Duodenal mucosa (tissue), 2 donors: Measurements from ENCODE around the gene KIRREL1.
A peak's percentile ranks its signal among the peaks of the same experiment; 100 is the strongest.

Experiments
- H3K27ac ChIP-seq: one replicate; pipeline ENCODE4 v1.7.0; 2013; ENCODE audit warnings: low read depth, low read length
- H3K27me3 ChIP-seq, 2 donors: one replicate each; pipeline ENCODE4 v1.7.0; 2013; ENCODE audit warnings: low read length in 2 of 2, control low read depth in 1 of 2; ENCODE audit not compliant: insufficient read depth in 2 of 2, control insufficient read depth in 1 of 2
- H3K36me3 ChIP-seq, 2 donors: one replicate each; pipeline ENCODE4 v1.7.0; 2013; ENCODE audit warnings: low read length in 2 of 2, control low read depth in 1 of 2; ENCODE audit not compliant: insufficient read depth in 2 of 2, control insufficient read depth in 1 of 2
- H3K4me1 ChIP-seq, 2 donors: one replicate each; pipeline ENCODE4 v1.7.0; 2013; ENCODE audit warnings: low read length in 2 of 2, control low read depth in 1 of 2; ENCODE audit not compliant: insufficient read depth in 2 of 2, control insufficient read depth in 1 of 2
- H3K4me3 ChIP-seq, 2 donors: one replicate each; pipeline ENCODE4 v1.7.0; 2013; ENCODE audit warnings: low read length in 2 of 2, low read depth in 1 of 2
- H3K9ac ChIP-seq, 2 donors: one replicate each; pipeline ENCODE4 v1.7.0; 2013; ENCODE audit warnings: low read length in 2 of 2, low read depth in 1 of 2
- H3K9me3 ChIP-seq, 2 donors: one replicate each; pipeline ENCODE4 v1.7.0; 2013; ENCODE audit warnings: low read length in 2 of 2, control low read depth in 1 of 2; ENCODE audit not compliant: control insufficient read depth in 1 of 2

Gene KIRREL1

GRCh38 chr1:158101927-158102326, 108.5 kb downstream of the KIRREL1 start:
- H3K4me3 ChIP-seq = peak overlapping the region in 1 of 2 donors; percentile 28
- H3K9me3 ChIP-seq = no peaks in the 10 kb centered on the region
- no peak overlapping the region for H3K27ac ChIP-seq
- H3K9ac ChIP-seq = no peak overlapping the region
- H3K4me1 ChIP-seq = peaks cover 21 to 27% of the 10 kb centered on the region in 2 donors
- no peaks in the 10 kb centered on the region for H3K36me3 ChIP-seq
- H3K27me3 ChIP-seq = peaks cover 0 to 3% of the 10 kb centered on the region in 2 donors

GRCh38 chr1:158102881-158103674, 109.6 kb downstream of the KIRREL1 start:
- peaks cover 0 to 3% of the 10 kb centered on the region in 2 donors for H3K27me3 ChIP-seq
- no peaks in the 10 kb centered on the region for H3K36me3 ChIP-seq
- no peak overlapping the region for H3K9ac ChIP-seq
- H3K9me3 ChIP-seq = no peaks in the 10 kb centered on the region
- no peak overlapping the region for H3K4me3 ChIP-seq
- H3K27ac ChIP-seq = no peak overlapping the region
- peaks cover 21 to 27% of the 10 kb centered on the region in 2 donors for H3K4me1 ChIP-seq

DNA sequence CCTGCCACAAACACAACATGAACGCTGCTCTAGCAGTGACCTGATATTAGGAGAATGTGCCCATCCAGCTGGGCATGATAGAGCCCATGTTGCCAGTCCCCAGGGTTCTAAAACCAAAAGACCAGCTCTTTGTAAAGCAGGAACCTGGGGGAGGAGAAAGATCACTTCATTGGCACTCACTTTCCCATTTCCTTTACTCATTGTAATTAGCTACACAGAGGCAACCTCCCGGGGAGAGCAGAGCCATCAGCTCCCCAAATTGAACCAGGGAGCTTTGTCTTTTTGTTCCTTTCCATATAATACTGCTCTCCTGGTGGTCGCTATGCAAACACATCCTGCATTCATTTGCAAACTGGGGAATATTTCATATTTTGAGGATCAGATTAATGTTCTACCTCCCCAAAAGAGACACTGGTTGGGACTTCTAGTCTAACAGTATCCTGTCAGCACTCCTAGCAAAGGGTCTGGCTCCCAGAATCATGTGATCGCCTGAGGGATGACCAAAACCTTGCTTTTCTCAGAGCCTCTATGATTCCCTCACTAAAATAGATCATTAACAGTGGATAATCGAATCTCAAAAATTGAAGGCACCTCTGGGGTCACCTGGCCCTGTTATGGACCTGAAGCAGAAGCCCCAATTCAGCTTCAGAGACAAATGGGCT, 110.5 kb downstream of the KIRREL1 start:
- Histone ChIP-seq H3K4me1 (peaks cover 20 to 21% of the 10 kb centered on the region in 2 donors), H3K9me3 (no peaks in the 10 kb centered on the region), H3K4me3 (no peak overlapping the region), H3K9ac (no peak overlapping the region), H3K27me3 (peaks cover 0 to 3% of the 10 kb centered on the region in 2 donors), H3K36me3 (no peaks in the 10 kb centered on the region), H3K27ac (no peak overlapping the region)

GRCh38 chr1:158104891-158105290, 111.4 kb downstream of the KIRREL1 start:
- Histone ChIP-seq H3K36me3 (no peaks in the 10 kb centered on the region), H3K27ac (no peak overlapping the region), H3K27me3 (peaks cover 0 to 3% of the 10 kb centered on the region in 2 donors), H3K9ac (no peak overlapping the region), H3K9me3 (no peaks in the 10 kb centered on the region), H3K4me3 (no peak overlapping the region), H3K4me1 (peaks cover 20 to 21% of the 10 kb centered on the region in 2 donors)

- Histone ChIP-seq H3K4me1 (peaks cover 20 to 21% of the 10 kb centered on the region in 2 donors), H3K9me3 (no peaks in the 10 kb centered on the region), H3K4me3 (no peak overlapping the region), H3K27ac (no peak overlapping the region), H3K27me3 (peaks cover 0 to 3% of the 10 kb centered on the region in 2 donors), H3K9ac (no peak overlapping the region), H3K36me3 (no peaks in the 10 kb centered on the region)
Observed at GRCh38 chr1:158105352-158106095, 112.1 kb downstream of the KIRREL1 start.

GRCh38 chr1:158107916-158108315, 114.5 kb downstream of the KIRREL1 start:
- Histone ChIP-seq H3K27me3 (peaks cover 0 to 3% of the 10 kb centered on the region in 2 donors), H3K36me3 (no peaks in the 10 kb centered on the region), H3K4me3 (no peak overlapping the region), H3K4me1 (peaks cover 2 to 7% of the 10 kb centered on the region in 2 donors), H3K27ac (no peak overlapping the region), H3K9ac (no peak overlapping the region), H3K9me3 (no peaks in the 10 kb centered on the region)

DNA sequence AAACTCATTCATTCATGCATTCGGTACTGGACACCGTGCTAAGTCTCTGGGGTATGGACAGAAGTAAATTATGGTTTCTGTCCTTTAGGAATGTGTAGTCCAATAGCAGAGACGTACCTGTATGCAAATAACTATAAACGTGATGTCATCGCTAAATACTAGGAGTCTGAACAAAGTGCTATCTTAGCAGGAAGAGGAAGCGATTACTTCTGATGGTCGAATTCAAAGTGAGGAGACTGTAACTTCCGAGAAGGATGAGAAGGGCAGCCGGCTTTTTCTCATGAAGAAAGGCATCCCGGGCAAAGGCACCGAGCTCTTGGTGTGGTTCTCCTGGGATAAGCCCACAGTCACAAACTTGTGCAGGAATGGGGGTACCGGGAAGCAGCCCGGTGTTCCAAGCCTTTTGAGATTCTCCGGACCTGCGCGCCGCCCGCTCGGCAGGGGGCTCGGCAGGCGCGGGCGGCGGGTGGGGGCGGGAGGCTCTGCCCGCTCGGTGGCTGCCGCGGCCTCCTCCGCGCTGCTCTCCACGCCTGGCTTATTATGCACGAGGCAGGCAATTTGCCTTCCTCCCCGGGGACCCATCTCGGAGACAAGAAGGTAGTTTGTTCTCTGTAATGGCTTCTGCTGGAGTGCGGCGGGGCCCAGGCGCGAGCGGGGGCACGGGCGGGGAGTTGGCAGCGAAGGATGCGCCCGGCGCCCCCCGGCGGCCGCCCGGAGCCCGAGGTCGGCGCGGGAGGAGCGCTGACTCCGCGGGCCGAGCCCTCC, 119.7 kb downstream of the KIRREL1 start:
- Histone ChIP-seq H3K4me3 (peak overlapping the region; percentile 61 to 66), H3K27me3 (no peaks in the 10 kb centered on the region), H3K9ac (peak overlapping the region; percentile 40), H3K36me3 (no peaks in the 10 kb centered on the region), H3K27ac (no peak overlapping the region), H3K9me3 (no peaks in the 10 kb centered on the region), H3K4me1 (peaks cover 0 to 5% of the 10 kb centered on the region in 2 donors)

DNA sequence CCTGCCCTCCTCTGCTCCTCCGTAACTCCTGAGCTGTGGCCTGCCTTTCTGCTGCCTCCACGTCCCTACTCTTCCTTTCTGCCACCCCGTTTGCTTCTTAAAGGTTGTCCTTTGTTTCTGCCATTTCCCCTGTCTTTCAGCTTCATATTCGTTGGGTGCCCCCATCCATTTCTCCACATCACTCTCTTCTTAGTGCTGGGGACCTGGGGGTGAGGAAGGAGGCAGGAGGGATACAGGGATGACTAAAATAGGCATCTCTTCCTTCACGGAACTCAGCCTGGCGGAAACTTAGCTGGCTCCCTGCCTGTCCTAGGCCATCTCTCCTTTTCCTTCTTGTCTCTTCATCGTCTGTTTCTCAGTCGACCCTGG, 120.3 kb downstream of the KIRREL1 start:
- no peaks in the 10 kb centered on the region for H3K36me3 ChIP-seq
- peak overlapping the region; percentile 40 for H3K9ac ChIP-seq
- peaks cover 0 to 5% of the 10 kb centered on the region in 2 donors for H3K4me1 ChIP-seq
- peaks cover 0 to 6% of the 10 kb centered on the region in 2 donors for H3K27me3 ChIP-seq
- H3K4me3 ChIP-seq = peak overlapping the region; percentile 61 to 66
- no peaks in the 10 kb centered on the region for H3K9me3 ChIP-seq
- no peak overlapping the region for H3K27ac ChIP-seq

- no peak overlapping the region for H3K27ac ChIP-seq
- peaks cover 4 to 18% of the 10 kb centered on the region in 2 donors for H3K27me3 ChIP-seq
- H3K9ac ChIP-seq = no peak overlapping the region
- H3K4me3 ChIP-seq = no peak overlapping the region
- no peaks in the 10 kb centered on the region for H3K36me3 ChIP-seq
- peaks cover 0 to 5% of the 10 kb centered on the region in 2 donors for H3K4me1 ChIP-seq
- H3K9me3 ChIP-seq = no peaks in the 10 kb centered on the region
Observed at GRCh38 chr1:158115126-158115525, 121.7 kb downstream of the KIRREL1 start.
